Fibroblast of skin of back (primary cell): Measurements from ENCODE around the gene INPP5B.

ENCODE experiments used
- DNase-seq: peaks from one replicate; pipeline ENCODE4 v3.0.0-alpha.2; 2013

The INPP5B gene

GRCh38 chr1:37831109-37831508 is 115.7 kb downstream of the INPP5B start:
- DNase-seq: no peak

GRCh38 chr1:37828410-37829074 is 118.3 kb downstream of the INPP5B start:
- no peak for DNase-seq

DNA sequence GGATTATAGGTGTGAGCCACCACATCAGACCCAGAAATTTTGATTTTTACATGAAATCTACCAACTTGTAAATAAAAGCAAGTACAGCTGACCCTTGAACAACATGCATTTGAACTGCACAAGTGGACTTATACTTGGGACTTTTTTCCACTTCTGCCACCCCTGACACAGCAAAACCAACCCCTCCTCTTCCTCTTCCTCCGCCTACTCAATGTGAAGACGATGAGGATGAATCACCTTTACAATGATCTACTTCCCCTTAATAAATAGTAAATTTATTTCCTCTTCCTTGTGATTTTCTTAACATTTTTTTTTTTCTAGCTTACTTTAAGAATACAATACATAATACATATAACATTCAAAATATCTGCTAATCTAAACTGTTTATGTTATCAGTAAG is 121.3 kb downstream of the INPP5B start:
- no peak for DNase-seq

DNA sequence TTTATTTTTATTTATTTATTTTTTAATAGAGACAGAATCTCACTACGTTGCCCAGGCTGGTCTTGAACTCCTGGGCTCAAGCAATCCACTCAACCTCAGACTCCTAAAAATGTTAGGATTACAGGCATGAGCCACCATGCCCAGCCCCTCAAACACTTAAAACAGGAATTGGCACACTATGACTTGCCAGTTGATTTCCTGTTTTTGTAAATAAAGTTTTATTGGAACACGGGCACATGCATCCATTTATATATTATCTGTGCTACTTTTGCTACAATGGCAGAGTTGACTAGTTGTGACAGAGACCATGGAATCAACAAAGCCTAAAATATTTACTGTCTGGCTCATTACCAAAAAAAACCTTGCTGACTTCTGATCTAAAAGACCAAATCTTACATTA is 122.9 kb downstream of the INPP5B start:
- no peak for DNase-seq

DNA sequence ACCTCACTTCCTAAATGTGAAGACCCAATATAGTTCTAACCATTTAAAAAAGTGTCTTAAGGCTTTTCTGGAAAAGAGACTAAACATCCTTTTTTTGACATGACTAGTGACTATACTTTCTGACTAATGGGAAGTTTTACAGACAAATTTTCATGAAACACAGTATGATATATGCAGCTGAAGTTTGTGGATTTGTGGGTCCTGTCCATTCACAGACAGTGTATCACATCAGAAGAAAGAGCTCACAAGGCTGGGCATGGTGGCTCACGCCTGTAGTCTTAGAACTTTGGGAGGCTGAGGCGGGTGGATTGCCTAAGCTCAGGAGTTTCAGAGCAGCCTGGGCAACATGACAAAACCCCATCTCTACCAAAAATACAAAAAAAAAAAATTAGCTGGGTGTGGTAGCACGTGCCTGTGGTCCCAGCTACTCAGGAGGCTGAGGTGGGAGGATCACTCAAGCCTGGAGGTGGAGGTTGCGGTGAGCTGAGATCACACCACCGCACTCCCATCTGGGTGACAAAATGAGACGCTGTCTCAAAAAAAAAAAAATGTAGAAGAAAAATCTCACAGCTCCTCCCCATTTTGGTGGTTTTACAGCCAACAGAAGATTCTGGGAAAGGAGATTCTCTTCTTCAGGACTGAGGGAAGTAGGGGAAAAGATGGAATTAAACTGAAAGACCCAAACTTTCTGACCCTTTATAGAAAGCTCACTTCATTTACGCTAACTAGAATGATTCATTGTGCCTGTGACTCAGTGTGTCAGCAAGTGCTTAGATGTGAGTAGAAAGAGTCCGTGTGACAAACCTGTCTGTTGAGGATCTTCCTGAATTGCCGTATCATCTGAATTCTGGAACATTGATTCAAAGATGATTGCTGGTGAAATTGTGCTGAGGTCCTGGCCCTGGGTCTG is 123.7 kb downstream of the INPP5B start:
- no peak for DNase-seq

- DNase-seq: no peak
These were observed 125.4 kb downstream of the INPP5B start for GRCh38 chr1:37821481-37821880.

DNA sequence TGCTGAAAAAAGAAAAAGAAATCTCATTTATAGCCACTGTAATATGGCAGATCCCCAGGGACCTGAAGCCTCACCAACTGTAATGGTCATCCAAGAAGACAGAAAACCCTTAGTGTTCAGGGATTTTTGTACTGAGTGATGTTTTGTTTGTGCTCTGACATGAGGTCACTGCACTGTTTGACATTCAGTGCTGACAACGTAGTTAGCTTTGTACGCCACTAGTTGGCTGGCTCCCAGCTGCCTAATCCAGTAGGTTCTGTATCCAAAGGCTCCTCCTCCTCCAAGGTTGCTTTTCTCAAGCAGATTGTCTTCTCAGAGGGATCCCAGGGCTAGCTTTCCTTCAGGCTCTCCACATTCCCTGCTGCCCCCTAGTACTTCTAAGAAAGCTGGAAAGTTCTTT is 129.4 kb downstream of the INPP5B start:
- DNase-seq: no peak

GRCh38 chr1:37814252-37814651 is 132.6 kb downstream of the INPP5B start:
- DNase-seq: no peak

- DNase-seq: no peak
These were observed 133.2 kb downstream of the INPP5B start for GRCh38 chr1:37813529-37814145.

DNA sequence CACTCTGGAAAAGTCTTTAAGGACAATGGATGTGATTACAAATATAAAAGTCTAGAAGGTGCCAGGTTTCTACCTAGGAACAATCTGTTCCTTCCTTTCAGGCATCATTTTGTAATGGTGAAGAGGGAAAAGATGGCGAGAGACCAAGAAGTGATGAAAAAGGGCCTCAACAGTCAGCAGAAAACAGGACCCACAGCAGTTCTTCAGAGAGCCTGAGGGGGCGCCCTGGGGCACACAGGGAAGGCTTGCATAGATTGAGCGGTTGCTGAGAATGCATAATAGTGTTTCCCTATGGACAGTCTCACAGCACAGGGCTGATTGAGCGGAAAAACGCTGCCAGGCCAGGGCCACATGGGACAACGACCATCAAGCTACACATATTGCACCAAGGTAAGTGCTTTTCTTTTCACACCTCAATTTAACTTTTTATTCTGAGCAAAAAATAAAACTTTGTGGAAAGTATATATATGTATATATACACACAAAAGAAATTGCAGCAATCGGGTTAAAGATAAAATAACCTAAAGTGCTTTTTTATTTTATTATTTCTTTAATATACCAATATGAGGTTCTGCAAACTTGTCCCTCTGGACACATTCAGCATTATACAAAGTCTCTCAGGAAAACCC is 135.7 kb downstream of the INPP5B start:
- DNase-seq: peak; percentile 83
